NT2/D1 (cell line): ENCODE measurements around the gene ELAVL2.

ENCODE experiments used
- DNase-seq: peaks from one replicate; pipeline ENCODE4 v3.0.0-alpha.2; 2011; ENCODE audit warnings: low read depth, low spot score
- H3K27me3 ChIP-seq: 2 replicates; pipeline ENCODE4 v1.6.0; 2011; ENCODE audit warnings: mild to moderate bottlenecking; ENCODE audit not compliant: insufficient read length, insufficient read depth
- H3K36me3 ChIP-seq: 2 replicates; pipeline ENCODE4 v1.6.1; 2011; ENCODE audit warnings: mild to moderate bottlenecking, low read length, mixed read lengths; ENCODE audit not compliant: insufficient read depth, insufficient read length
- H3K4me1 ChIP-seq: 2 replicates; pipeline ENCODE4 v1.5.1; 2011; ENCODE audit not compliant: insufficient read depth, insufficient read length
- H3K4me3 ChIP-seq: 2 replicates; pipeline ENCODE4 v1.5.1; 2011; ENCODE audit warnings: low read depth; ENCODE audit not compliant: insufficient read length
- H3K9ac ChIP-seq: 2 replicates; pipeline ENCODE4 v1.6.0; 2011; ENCODE audit warnings: low read depth; ENCODE audit not compliant: insufficient read length
- H3K9me3 ChIP-seq: 2 replicates; pipeline ENCODE4 v1.5.1; 2011; ENCODE audit warnings: mild to moderate bottlenecking, low read length; ENCODE audit not compliant: insufficient read depth
- SUZ12 ChIP-seq: IDR thresholded peaks from 2 replicates; pipeline ENCODE4 v1.6.1; 2011; ENCODE audit not compliant: insufficient read length, insufficient read depth; ENCODE audit errors: extremely low read depth
- YY1 ChIP-seq: IDR thresholded peaks from 2 replicates; pipeline ENCODE4 v1.6.1; 2011; ENCODE audit not compliant: insufficient read length, insufficient read depth
- ZNF274 ChIP-seq: IDR thresholded peaks from 2 replicates; pipeline ENCODE4 v1.6.1; 2011; ENCODE audit warnings: mild to moderate bottlenecking, low read depth, low read length

ELAVL2 gene

GRCh38 chr9:23819403-23819802 is 6.6 kb downstream of the ELAVL2 start:
- Histone ChIP-seq H3K4me3 (no peak overlapping the region), H3K9ac (no peak overlapping the region), H3K9me3 (no peaks in the 10 kb centered on the region), H3K36me3 (no peaks in the 10 kb centered on the region), H3K27me3 (peaks cover 62% of the 10 kb centered on the region), H3K4me1 (peaks cover 5% of the 10 kb centered on the region)
- TF ChIP-seq YY1 (no peak), SUZ12 (no peak)
- DNase-seq, result no peak

GRCh38 chr9:23814243-23814642 is 11.8 kb downstream of the ELAVL2 start:
- Histone ChIP-seq H3K4me1 (no peaks in the 10 kb centered on the region), H3K27me3 (peaks cover 14% of the 10 kb centered on the region)
- TF ChIP-seq YY1 (no peak), ZNF274 (no peak), SUZ12 (no peak)

GRCh38 chr9:23812673-23813072 is 13.4 kb downstream of the ELAVL2 start:
- Histone ChIP-seq H3K4me1 (no peaks in the 10 kb centered on the region), H3K36me3 (no peaks in the 10 kb centered on the region), H3K27me3 (no peaks in the 10 kb centered on the region), H3K4me3 (no peak overlapping the region), H3K9ac (no peak overlapping the region), H3K9me3 (no peaks in the 10 kb centered on the region)
- TF ChIP-seq SUZ12, result no peak
- TF ChIP-seq YY1, result no peak
- no peak for TF ChIP-seq ZNF274
- DNase-seq, result no peak

More at GRCh38 chr9:23814243-23814642, 11.8 kb downstream of the ELAVL2 start:
- no peaks in the 10 kb centered on the region for H3K36me3 ChIP-seq
- no peak for DNase-seq
- no peaks in the 10 kb centered on the region for H3K9me3 ChIP-seq
- H3K4me3 ChIP-seq, result no peak overlapping the region
- no peak overlapping the region for H3K9ac ChIP-seq

GRCh38 chr9:23811633-23812032 is 14.4 kb downstream of the ELAVL2 start:
- TF ChIP-seq SUZ12 (no peak), YY1 (no peak), ZNF274 (no peak)
- no peak for DNase-seq
- no peaks in the 10 kb centered on the region for H3K9me3 ChIP-seq
- H3K9ac ChIP-seq, result no peak overlapping the region
- no peaks in the 10 kb centered on the region for H3K27me3 ChIP-seq
- H3K4me1 ChIP-seq, result no peaks in the 10 kb centered on the region
- H3K36me3 ChIP-seq, result no peaks in the 10 kb centered on the region
- no peak overlapping the region for H3K4me3 ChIP-seq

GRCh38 chr9:23803216-23803615 is 22.8 kb downstream of the ELAVL2 start:
- TF ChIP-seq YY1, result no peak
- DNase-seq, result no peak
- no peak overlapping the region for H3K9ac ChIP-seq

GRCh38 chr9:23801523-23801922 is 24.5 kb downstream of the ELAVL2 start:
- Histone ChIP-seq H3K36me3 (no peaks in the 10 kb centered on the region), H3K9me3 (no peaks in the 10 kb centered on the region), H3K4me1 (no peaks in the 10 kb centered on the region), H3K4me3 (no peak overlapping the region), H3K9ac (no peak overlapping the region), H3K27me3 (no peaks in the 10 kb centered on the region)
- no peak for DNase-seq
- TF ChIP-seq SUZ12 (no peak), YY1 (no peak), ZNF274 (no peak)

More at GRCh38 chr9:23803216-23803615, 22.8 kb downstream of the ELAVL2 start:
- Histone ChIP-seq H3K4me3 (no peak overlapping the region), H3K27me3 (no peaks in the 10 kb centered on the region), H3K9me3 (no peaks in the 10 kb centered on the region), H3K36me3 (no peaks in the 10 kb centered on the region), H3K4me1 (no peaks in the 10 kb centered on the region)

- TF ChIP-seq ZNF274 (no peak), SUZ12 (no peak), YY1 (no peak)
- H3K27me3 ChIP-seq, result no peaks in the 10 kb centered on the region
- no peaks in the 10 kb centered on the region for H3K36me3 ChIP-seq
- no peaks in the 10 kb centered on the region for H3K4me1 ChIP-seq
- H3K4me3 ChIP-seq, result no peak overlapping the region
- no peaks in the 10 kb centered on the region for H3K9me3 ChIP-seq
- no peak for DNase-seq
- no peak overlapping the region for H3K9ac ChIP-seq
These were observed 26.5 kb downstream of the ELAVL2 start for GRCh38 chr9:23799521-23799920.

- no peak for DNase-seq
- Histone ChIP-seq H3K9ac (no peak overlapping the region), H3K4me3 (no peak overlapping the region), H3K9me3 (no peaks in the 10 kb centered on the region), H3K27me3 (no peaks in the 10 kb centered on the region), H3K4me1 (no peaks in the 10 kb centered on the region), H3K36me3 (no peaks in the 10 kb centered on the region)
- no peak for TF ChIP-seq ZNF274
These were observed 27.7 kb downstream of the ELAVL2 start for GRCh38 chr9:23798325-23798724.
